HG03135 (cell line): ENCODE measurements around the gene SLC33A1.
"Not testable (repeated sequence)": the region's sequence is repeated elsewhere in the genome, so short reads cannot be mapped to it uniquely, and the experiment has no call there.

Experiments used
- ATAC-seq: cut with Tn5 transposase; IDR thresholded peaks from one replicate; pipeline ENCODE4 v1.9.1; 2021; ENCODE audit warnings: mild to moderate bottlenecking, moderate library complexity; ENCODE audit not compliant: unreplicated experiment

Gene SLC33A1

DNA sequence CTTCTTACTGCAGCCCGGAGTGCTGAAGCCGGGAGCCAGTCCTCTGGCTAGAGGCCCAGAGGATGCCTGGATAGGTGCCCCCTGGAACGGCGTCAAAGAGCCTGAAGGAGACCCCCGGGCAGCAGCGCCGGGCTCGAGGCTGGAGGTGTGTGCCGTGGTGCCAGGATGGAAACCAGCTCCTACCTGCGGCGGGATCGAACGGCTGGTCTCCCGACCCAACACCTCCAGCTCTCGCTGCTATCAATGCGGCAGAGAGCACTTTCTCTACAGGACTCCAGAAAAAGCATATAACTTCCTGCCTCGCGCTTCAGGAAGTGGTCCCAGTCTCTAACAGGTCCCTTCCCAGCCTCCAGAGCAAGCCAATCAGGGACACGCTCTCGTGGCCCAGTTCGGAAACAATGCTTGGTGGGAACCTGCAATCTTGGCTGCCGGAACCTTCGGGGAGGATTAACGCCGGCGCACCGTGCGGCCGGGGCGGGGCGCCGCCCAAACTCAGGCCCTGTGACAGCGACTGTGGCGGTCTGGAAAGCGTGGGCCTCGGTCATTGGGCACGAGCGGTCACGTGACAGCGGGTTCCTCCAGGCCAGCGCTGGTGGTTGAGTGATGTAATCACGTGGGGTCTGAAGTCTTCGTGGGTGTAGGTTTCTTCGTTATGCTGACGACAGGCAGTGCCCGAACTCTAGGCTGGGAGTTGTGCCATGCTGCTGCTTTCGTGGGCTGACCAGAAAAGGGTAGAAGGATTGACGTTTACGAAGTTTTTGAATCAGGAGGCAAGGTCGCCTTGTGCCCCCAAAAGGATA lies at the start of gene SLC33A1:
TSS of gene SLC33A1 (minus strand) at position 287 of the 800 bp plus-strand sequence. CDS start 430 bp downstream, outside the sequence.
- ATAC-seq = peak; percentile 93

DNA sequence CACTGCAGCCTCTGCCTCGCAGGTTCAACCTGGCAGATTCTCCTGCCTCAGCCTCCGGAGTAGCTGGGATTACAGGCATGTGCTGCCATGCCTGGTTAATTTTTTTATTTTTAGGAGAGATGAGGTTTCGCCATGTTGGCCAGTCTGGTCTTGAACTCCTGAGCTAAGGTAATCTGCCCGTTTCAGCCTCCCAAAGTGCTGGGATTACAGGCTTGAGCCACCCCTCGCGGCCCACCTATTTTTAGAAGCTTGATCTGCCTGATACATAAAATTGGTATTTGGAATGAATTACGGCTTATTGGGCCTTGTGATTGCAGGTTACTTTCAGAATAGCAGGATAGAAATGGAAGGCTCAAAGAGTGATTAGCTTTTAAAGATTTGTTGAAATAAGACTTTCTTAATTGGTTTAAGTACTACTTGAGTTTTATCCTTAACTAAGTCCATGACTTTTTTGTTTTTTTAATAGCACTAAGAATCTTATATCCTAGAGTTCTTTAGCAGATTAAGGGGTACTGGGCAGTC lies 41.2 kb upstream of the SLC33A1 start:
- no peak for ATAC-seq

GRCh38 chr3:155891321-155891720 lies 37.1 kb upstream of the SLC33A1 start:
- no peak for ATAC-seq

DNA sequence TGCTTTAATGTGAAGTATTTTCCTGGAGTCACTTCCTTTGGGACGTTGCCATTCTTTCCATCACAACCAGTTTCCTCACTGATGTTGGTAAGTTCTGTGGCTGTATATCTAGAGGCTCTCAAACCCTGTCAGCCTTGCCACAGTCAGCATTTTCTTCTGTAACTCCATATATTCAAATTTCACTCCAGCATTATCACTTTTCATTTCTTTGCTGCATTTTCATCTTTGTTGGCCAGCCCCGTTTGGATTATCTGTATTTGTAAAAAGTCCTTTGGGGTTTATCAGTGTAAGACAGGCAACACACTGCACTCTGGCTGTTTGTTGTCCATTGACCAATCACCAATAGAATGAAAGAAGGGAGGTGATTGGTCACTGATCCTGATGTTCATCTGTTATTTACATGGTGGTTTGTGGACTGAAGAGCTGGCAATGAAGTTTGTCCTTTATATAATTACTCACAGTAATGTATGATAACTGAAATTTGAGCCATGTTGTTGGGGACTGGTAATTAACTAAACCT lies 36.5 kb upstream of the SLC33A1 start:
- ATAC-seq = peak; percentile 47

DNA sequence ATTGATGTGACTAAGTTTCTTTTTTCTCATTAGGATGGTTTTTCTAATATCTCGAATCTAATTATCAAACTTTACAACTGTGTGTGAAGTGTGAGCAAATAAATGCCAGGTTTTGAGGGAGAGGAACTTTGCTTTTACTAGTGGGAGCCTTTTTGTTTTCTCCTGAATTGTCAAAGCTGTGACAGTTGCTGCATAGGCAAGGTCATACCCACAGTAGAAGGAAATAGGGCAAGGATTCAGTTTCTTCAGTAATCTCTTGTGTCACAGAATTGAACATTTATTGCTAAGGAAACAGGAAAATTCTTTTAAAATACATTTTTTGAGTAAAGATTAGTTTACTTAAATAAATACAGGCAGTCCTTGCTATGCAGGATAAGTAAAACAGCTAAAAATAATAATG lies 35.7 kb upstream of the SLC33A1 start:
- ATAC-seq = no peak

DNA sequence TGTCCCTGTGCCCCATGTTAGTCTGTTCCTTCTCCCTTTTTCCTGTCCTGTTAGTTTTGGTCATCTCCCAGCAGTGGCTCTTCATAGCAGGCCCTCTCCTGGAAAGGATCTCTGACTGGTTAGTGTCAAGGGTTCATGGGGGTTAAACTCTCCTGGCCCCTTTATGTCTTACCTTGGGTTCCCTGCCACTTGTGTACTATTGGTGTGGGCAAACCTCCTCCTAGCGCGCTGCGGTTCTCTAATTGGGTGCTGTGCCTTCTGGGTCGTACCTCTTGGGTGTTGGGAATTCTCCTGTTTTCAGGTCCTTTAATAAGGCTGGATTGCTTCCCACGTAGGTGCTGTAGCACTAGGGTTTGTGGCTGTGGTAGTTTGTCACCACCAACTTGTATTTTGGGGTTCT lies 35.0 kb upstream of the SLC33A1 start:
- ATAC-seq = no peak

- no peak for ATAC-seq
These were observed 32.7 kb upstream of the SLC33A1 start for GRCh38 chr3:155886915-155887314.

- not testable (repeated sequence) for ATAC-seq
These were observed 32.1 kb upstream of the SLC33A1 start for GRCh38 chr3:155886348-155886747.

GRCh38 chr3:155885292-155885691 lies 31.1 kb upstream of the SLC33A1 start:
- ATAC-seq = no peak

- ATAC-seq = no peak
These were observed 30.1 kb upstream of the SLC33A1 start for GRCh38 chr3:155884292-155884691.

GRCh38 chr3:155880286-155880685 lies 26.1 kb upstream of the SLC33A1 start:
- ATAC-seq = no peak

- no peak for ATAC-seq
These were observed 22.3 kb upstream of the SLC33A1 start for GRCh38 chr3:155876503-155876902.

GRCh38 chr3:155876037-155876436 lies 21.8 kb upstream of the SLC33A1 start:
- no peak for ATAC-seq

GRCh38 chr3:155872904-155873646 lies 18.8 kb upstream of the SLC33A1 start:
- ATAC-seq = no peak

DNA sequence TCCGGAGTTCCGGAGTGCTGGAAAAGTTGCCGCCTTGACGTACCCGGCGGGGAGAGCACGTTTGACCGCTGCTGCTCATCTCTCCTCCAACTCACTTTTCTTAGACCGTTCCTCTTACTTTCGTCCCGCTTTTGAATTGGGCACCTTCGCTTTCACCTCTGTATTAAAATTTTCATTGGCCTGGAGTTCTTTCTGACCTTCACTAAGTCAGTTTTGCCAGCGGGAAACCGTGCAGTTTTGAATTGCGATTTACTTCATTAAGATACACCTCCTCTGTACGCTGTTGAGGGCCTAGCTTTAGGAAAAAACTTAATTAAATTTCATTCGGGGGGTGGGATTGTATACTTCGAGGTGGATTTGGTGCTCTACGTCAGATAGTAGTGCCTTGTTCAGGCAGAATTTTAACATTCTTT lies 17.5 kb upstream of the SLC33A1 start:
- ATAC-seq = peak; percentile 1

DNA sequence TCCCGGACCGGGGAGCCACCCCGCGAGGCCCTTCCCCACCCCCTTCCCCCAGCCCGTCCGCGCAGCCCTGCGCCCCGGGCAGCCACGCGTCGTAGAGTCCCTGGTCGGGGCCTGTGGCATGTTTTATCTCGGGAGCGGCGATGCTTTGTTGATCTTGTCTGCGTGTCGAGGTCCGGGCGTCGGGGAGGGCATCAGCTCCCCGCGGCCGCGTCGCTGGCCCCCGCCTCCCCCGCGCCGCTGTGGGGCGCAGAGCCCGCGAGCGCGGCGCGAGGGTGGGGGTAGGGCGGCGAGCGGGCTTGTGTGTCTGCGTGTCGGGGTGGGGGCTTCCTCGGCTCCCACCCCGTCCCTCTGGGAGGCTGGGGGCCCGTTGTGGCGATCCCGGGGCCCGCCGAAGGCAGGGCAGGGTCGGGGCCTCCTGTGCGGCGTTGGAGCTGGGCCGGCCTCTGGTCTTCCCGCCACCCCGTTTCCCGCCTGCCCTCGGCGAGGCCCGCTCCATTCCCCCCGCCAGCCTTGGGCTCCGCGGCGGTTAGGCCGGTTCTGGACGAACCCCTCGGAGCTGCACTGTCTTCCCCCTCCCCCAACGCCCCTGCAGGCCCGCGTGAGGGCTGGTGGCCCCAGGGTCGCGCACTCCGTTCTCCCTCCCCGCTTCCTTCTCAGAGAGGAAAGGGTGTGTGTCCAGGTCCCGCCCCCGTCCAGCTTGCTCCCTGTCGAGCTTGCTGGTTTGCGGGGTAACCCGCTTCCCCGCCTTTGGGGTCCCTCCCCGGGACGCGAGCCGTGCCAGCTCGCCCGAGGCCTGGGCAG lies 16.9 kb upstream of the SLC33A1 start:
- peak; percentile 30 for ATAC-seq

- peak; percentile 90 for ATAC-seq
These were observed 16.1 kb upstream of the SLC33A1 start, which contains the start of gene GMPS for GRCh38 chr3:155870133-155870944. Gene GMPS, plus strand, starts transcription at chr3:155870650. Its CDS starts 221 bp downstream, at chr3:155870871.

GRCh38 chr3:155869691-155870090 lies 15.5 kb upstream of the SLC33A1 start:
- ATAC-seq = no peak

DNA sequence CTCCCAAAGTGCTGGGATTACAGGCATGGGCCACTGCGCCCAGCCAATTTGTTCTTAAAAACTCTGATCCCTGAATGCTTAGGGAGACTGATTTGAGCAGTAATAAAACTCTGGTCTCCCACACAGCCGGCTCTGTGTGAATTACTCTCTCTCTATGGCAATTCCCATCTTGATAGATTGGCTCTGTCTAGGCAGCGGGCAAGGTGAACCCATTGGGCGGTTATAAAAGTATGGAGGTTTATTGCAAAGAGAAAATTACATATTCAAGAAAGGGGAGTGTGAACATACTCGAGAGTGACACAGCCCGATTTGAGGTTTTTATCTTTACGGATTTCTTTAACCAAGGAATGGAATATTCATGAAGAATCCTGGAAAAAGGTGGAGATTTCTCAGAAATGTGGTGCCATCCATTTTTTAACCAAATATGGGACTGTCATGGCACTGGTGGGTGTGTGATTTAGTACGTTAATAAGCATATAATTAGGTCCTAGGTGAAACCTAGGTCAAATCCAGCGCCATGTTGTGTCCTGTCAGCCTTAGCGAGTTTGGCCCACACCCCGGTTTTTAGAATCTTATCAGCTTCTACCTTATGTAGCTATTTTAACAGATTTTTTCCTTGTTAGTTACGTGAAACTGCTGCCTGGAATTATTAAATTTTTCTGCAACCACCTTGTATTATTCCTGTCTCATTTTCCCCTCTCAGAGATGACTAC lies 9.0 kb upstream of the SLC33A1 start:
- no peak for ATAC-seq
